ENCODE results near the gene IKBKG.
"Not testable (repeated sequence)": the region's sequence is repeated elsewhere in the genome, so short reads cannot be mapped to it uniquely, and the experiment has no call there.

GRCh38 chrX:154575076-154575475 lies 27.7 kb downstream of the IKBKG start:
- TF ChIP-seq EZH2 (IDR thresholded peaks at IDR 0.05; ENCODE audit: low read depth, low read length, severe bottlenecking); CTCF (IDR thresholded peaks at IDR 0.05; ENCODE audit: control extremely low read depth in 1 of 3, insufficient read depth in 1 of 3, low read depth in 1 of 3, low read length in 3 of 3); SUZ12 (IDR thresholded peaks at IDR 0.05; ENCODE audit: low read length); SAP30 (IDR thresholded peaks at IDR 0.05; ENCODE audit: insufficient read depth, insufficient replicate concordance, low read length); CEBPB (IDR thresholded peaks at IDR 0.05; ENCODE audit: low read depth, low read length); POLR2AphosphoS5 (IDR thresholded peaks at IDR 0.05; ENCODE audit: low read depth, low read length); CTBP2 (IDR thresholded peaks at IDR 0.05; ENCODE audit: borderline replicate concordance, insufficient read depth, insufficient read length, low read length); EP300 (IDR thresholded peaks at IDR 0.05; ENCODE audit: borderline replicate concordance in 1 of 2, low read depth in 2 of 2, low read length in 2 of 2): not testable (repeated sequence)

All from H1 (cell line).